LNCaP clone FGC (cell line): ENCODE results near the gene PITPNM3.

Experiments used
- DNase-seq: peaks from one replicate; pipeline ENCODE4 v3.0.0-alpha.2; 2011; ENCODE audit warnings: low read depth
- H3K4me3 ChIP-seq: 2 replicates; pipeline ENCODE4 v1.5.1; 2011; ENCODE audit warnings: mild to moderate bottlenecking, low read depth, low read length, control low read depth
- TF ChIP-seq, protein P1 (sequence below): IDR thresholded peaks from 2 replicates; pipeline ENCODE4 v1.5.1; 2012; ENCODE audit warnings: mild to moderate bottlenecking; ENCODE audit not compliant: control insufficient read depth, insufficient read depth; ENCODE audit errors: extremely low read depth

PITPNM3 gene

DNA sequence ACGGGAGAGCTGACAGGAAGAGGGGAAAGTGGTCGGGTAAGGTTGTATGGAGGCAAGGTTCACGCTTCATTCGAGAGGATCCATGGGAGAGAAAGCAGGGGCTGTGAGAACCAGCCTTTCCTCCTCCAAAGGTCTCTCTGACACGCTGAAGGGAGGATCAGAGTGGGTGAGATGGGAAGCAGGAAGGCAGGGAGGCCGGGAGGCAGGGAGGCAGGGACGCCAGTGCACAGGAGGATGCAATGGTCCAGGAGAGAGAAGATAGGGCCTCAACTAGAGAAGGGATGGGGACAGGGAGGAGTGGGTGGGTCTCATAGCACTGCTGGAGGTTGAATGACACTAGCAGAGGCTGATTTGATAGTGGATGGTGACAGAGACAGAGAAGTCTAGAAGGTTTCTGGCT is 58.0 kb downstream of the PITPNM3 start:
- H3K4me3 ChIP-seq, result no peak overlapping the region
- DNase-seq, result no peak
- TF ChIP-seq, protein P1, sequence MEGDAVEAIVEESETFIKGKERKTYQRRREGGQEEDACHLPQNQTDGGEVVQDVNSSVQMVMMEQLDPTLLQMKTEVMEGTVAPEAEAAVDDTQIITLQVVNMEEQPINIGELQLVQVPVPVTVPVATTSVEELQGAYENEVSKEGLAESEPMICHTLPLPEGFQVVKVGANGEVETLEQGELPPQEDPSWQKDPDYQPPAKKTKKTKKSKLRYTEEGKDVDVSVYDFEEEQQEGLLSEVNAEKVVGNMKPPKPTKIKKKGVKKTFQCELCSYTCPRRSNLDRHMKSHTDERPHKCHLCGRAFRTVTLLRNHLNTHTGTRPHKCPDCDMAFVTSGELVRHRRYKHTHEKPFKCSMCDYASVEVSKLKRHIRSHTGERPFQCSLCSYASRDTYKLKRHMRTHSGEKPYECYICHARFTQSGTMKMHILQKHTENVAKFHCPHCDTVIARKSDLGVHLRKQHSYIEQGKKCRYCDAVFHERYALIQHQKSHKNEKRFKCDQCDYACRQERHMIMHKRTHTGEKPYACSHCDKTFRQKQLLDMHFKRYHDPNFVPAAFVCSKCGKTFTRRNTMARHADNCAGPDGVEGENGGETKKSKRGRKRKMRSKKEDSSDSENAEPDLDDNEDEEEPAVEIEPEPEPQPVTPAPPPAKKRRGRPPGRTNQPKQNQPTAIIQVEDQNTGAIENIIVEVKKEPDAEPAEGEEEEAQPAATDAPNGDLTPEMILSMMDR, result no peak

DNA sequence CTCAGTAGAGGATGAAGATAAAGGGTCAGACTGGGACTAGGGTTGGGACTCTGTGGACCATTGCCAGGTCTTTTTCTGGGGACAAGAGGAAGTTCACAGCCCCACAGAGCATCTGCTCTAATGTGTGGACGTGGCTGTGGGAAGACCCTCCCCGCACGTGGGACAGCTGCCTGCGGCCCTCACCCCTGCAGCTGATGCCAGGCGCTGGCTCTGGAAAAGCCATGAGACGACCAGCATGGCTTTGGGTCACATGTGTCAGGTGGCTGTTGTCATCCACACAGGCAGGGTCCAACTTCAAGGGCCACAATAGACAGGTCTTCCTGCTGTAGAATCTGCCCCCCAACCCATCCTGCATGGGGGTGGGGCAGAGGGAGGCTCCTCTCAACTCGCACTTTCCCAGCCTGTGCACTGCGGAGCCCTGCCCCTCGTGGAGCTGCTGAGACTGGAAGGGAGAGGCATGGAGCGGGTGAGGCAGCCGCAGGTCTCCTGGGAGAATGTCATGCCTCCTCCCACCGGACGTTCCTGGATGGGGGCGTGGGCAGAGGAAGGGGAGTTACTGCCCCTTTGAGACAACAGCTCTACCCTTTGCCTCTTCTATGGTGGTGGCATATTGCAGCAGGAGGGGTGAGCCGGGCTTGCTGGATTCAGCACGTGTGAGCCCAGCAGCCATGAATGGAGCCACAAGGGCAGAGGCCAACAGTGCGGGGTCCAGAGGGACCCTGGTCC is 58.7 kb downstream of the PITPNM3 start:
- TF ChIP-seq, protein P1, result no peak
- DNase-seq, result no peak
- H3K4me3 ChIP-seq, result no peak overlapping the region

GRCh38 chr17:6496640-6497441 is 59.5 kb downstream of the PITPNM3 start:
- H3K4me3 ChIP-seq, result no peak overlapping the region
- no peak for DNase-seq
- TF ChIP-seq, protein P1, result no peak

GRCh38 chr17:6496116-6496481 is 60.3 kb downstream of the PITPNM3 start:
- DNase-seq, result no peak
- TF ChIP-seq, protein P1, result no peak
- H3K4me3 ChIP-seq, result no peak overlapping the region

GRCh38 chr17:6495450-6496115 is 60.8 kb downstream of the PITPNM3 start:
- DNase-seq, result no peak
- TF ChIP-seq, protein P1, result no peak
- no peak overlapping the region for H3K4me3 ChIP-seq

DNA sequence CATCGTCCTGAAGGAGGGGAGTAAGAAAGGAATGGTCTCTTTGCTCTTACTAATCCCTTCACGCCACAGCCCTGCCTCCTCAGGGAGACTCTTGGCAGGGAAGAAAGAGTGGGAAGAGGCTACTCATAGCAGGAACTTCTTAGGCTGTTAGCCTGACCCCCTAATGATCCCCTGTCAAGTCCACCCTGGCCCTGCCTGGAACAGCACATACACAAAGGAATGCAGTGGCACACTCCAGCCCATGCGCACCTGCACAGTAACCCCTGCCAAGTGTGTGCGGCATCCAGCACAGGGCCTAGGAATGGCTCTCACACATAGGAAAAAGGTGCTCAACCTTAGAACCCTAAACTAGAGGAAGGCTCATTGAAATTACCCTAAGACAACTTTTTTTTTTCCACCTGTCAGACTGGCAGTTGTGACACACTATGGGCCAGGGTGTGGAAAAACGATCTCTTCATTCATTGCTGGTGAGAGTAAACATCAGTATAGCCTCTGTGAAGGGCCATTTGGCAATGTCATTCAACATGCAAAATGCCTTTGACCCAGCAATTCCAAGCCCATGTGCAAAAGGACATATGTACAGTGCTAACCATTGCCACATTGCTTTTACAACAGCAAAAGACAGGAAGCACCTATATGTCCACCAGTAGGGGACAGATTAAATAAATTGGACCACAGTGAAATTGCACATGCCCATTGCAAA is 62.0 kb downstream of the PITPNM3 start:
- H3K4me3 ChIP-seq, result no peak overlapping the region
- TF ChIP-seq, protein P1, result no peak
- no peak for DNase-seq
